ENCODE data around the gene CBFA2T3.
"Not testable (repeated sequence)": the region's sequence is repeated elsewhere in the genome, so short reads cannot be mapped to it uniquely, and the experiment has no call there.

Gene CBFA2T3

DNA sequence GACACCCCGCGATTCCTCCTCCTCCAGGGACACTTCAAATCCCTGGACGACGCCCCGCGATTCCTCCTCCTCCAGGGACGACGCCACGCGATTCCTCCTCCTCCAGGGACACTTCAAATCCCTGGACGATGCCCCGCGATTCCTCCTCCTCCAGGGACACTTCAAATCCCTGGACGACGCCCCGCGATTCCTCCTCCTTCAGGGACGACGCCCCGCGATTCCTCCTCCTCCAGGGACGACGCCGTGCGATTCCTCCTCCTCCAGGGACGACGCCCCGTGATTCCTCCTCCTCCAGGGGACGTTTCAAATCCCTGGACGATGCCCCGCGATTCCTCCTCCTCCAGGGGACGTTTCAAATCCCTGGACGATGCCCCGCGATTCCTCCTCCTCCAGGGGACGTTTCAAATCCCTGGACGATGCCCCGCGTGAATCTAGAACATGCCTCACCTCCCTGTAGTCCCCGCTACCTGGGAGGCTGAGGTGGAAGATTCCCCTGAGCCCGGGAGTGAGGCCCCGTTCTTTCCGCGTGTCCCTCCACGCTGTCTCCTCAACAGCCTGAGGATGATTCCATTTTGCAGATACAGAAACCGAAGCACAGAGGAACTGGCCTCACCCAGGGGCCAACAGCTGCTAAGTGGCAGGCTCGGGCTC lies 87.2 kb downstream of the CBFA2T3 start:
- H3K4me1 ChIP-seq (ENCODE audit: insufficient read depth, low read length); H3K36me3 ChIP-seq (ENCODE audit: insufficient read depth, low read depth, low read length): not testable (repeated sequence)

DNA sequence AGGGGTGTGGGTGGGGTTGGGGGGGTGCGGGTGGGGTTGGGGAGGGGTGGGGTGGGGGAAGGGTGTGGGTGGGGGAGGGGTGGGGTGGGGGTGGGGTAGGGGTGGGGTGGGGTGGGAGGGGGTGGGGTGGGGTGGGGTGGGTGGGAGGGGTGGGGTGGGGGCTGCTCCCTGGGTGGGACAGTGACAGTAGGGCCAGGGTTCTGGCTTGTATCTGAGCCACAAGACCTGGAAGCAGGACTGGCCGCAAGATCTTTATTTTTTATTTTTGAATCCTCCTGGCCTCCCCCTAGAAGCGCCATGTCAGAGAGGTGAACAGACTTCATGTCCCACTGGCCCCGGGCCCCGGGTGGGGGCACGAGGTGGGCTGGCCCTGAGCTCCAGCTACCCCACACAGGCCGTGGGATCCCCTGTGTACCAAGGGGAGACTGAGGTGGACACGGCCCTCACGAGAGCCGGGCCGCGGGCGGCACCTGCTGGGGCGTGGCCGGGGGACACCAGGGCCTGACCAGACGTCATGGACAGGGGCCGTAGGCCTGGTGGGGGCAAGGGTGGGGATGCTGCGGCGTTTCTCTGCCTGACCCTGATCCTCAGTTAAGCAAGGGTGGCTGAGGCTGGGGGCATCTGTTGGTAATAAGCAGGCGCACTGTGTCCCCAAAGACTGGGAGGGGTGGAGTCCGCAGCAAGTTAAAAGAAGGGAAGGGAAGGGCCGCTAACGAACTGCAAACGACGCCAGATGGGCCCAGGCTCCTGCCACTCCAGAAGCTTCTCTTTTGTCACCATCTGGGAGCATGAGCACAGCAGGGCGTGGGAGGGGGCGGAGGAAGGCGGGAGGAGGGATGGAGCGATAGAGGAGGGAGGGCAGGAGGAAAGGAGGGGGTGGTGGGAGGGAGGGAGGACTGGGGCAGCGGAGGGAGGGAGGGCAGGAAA lies 88.3 kb downstream of the CBFA2T3 start:
- Histone ChIP-seq H3K36me3 (ENCODE audit: insufficient read depth, low read depth, low read length) (no peaks in the 10 kb centered on the region), H3K27ac (ENCODE audit: low read length) (no peak overlapping the region), H3K27me3 (ENCODE audit: insufficient read depth, low read length) (no peaks in the 10 kb centered on the region), H3K4me1 (ENCODE audit: insufficient read depth, low read length) (no peaks in the 10 kb centered on the region), H3K4me3 (ENCODE audit: low read length) (no peak overlapping the region), H3K9me3 (ENCODE audit: insufficient read depth, low read depth, low read length) (no peaks in the 10 kb centered on the region), H3K9ac (ENCODE audit: low read depth, low read length) (no peak overlapping the region)

More for the DNA sequence above, 87.2 kb downstream of the CBFA2T3 start:
- H3K9me3 ChIP-seq (ENCODE audit: insufficient read depth, low read depth, low read length); H3K4me3 ChIP-seq (ENCODE audit: low read length); H3K9ac ChIP-seq (ENCODE audit: low read depth, low read length); H3K27me3 ChIP-seq (ENCODE audit: insufficient read depth, low read length); H3K27ac ChIP-seq (ENCODE audit: low read length): not testable (repeated sequence)

DNA sequence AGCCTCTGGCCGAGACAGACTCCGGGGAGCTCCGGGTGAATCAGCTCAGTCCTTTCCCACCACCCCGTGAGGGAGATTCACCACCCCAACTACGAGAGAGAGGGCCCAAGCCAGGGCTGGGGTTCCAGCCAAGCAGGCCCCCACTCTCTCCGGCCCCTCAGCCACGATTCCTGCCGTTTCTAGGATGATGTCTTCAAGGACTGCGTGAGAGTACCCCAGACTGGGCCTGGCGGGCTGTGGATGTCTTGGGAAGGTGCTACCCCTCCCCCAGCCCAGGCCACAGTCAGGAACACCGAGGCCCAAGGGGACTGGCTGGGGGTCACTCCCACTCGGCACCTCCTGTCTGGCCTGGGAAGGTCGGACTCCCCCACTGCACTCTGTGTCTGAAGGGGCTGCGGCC lies 89.0 kb downstream of the CBFA2T3 start:
- no peaks in the 10 kb centered on the region for H3K36me3 ChIP-seq (ENCODE audit: insufficient read depth, low read depth, low read length)

DNA sequence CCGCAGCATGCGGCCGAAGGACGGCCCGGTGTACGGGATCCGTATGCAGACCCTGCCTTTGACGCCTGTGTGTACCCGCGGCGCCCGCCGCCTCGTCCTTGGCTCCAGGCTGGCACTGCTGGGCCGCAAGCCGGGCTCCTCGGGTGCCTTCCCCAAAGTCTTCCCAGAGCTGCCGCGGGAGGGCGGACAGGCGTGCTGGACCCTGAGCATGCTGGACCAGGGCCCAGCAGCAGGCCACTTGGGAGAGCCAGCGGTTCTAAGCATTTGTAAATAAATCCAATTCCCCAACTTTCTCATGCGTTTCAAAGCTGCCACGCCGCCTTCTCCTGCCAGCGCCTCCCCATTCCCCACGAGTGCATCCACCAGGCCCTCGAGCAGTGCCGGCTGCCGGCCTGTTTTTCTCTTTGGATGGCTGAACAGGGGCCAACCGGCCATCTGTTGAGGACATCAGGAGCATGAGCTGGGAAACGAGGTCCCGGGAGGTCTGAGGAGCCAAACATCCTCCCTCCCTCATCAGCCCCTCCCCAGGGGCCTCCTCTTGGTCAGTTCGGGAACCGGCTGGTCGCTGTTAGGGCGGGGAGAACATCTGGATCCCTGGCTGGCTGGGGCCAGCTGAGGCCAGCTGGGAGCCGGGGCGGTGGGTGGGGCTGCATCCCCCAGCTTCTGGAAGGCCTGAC lies 90.0 kb downstream of the CBFA2T3 start:
- H3K4me1 ChIP-seq (ENCODE audit: insufficient read depth, low read length) = no peaks in the 10 kb centered on the region
- H3K4me3 ChIP-seq (ENCODE audit: low read length) = no peak overlapping the region
- no peak overlapping the region for H3K27ac ChIP-seq (ENCODE audit: low read length)
- no peaks in the 10 kb centered on the region for H3K9me3 ChIP-seq (ENCODE audit: insufficient read depth, low read depth, low read length)
- H3K27me3 ChIP-seq (ENCODE audit: insufficient read depth, low read length) = no peaks in the 10 kb centered on the region
- H3K36me3 ChIP-seq (ENCODE audit: insufficient read depth, low read depth, low read length) = no peaks in the 10 kb centered on the region
- H3K9ac ChIP-seq (ENCODE audit: low read depth, low read length) = no peak overlapping the region

More for the DNA sequence above, 89.0 kb downstream of the CBFA2T3 start:
- no peak overlapping the region for H3K4me3 ChIP-seq (ENCODE audit: low read length)
- H3K27me3 ChIP-seq (ENCODE audit: insufficient read depth, low read length) = no peaks in the 10 kb centered on the region
- H3K27ac ChIP-seq (ENCODE audit: low read length) = no peak overlapping the region
- no peaks in the 10 kb centered on the region for H3K9me3 ChIP-seq (ENCODE audit: insufficient read depth, low read depth, low read length)
- no peaks in the 10 kb centered on the region for H3K4me1 ChIP-seq (ENCODE audit: insufficient read depth, low read length)
- no peak overlapping the region for H3K9ac ChIP-seq (ENCODE audit: low read depth, low read length)

DNA sequence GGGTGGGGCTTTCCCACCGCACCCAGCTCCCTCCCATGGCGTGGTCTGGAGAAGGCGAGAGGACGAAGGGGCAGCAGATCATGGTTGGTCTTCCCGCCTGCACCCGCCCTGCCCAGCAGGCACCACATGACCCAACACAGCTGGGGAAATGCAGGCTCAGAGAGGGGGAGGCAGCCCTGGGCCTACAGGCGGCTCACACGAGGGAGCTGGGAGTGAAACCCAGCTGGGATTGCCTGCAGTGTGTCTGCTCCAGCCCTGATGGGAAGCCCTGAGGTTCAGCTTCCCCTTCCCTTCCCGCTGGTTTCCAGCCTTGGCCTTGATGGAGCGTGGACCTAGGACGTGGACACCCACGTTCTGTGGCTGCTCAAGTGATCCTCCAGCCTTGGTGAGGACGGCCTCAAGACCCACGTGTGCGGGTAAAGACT lies 90.6 kb downstream of the CBFA2T3 start:
- Histone ChIP-seq H3K9me3 (ENCODE audit: insufficient read depth, low read depth, low read length) (no peaks in the 10 kb centered on the region), H3K36me3 (ENCODE audit: insufficient read depth, low read depth, low read length) (no peaks in the 10 kb centered on the region), H3K9ac (ENCODE audit: low read depth, low read length) (no peak overlapping the region), H3K4me1 (ENCODE audit: insufficient read depth, low read length) (no peaks in the 10 kb centered on the region), H3K27me3 (ENCODE audit: insufficient read depth, low read length) (no peaks in the 10 kb centered on the region), H3K27ac (ENCODE audit: low read length) (no peak overlapping the region), H3K4me3 (ENCODE audit: low read length) (no peak overlapping the region)

DNA sequence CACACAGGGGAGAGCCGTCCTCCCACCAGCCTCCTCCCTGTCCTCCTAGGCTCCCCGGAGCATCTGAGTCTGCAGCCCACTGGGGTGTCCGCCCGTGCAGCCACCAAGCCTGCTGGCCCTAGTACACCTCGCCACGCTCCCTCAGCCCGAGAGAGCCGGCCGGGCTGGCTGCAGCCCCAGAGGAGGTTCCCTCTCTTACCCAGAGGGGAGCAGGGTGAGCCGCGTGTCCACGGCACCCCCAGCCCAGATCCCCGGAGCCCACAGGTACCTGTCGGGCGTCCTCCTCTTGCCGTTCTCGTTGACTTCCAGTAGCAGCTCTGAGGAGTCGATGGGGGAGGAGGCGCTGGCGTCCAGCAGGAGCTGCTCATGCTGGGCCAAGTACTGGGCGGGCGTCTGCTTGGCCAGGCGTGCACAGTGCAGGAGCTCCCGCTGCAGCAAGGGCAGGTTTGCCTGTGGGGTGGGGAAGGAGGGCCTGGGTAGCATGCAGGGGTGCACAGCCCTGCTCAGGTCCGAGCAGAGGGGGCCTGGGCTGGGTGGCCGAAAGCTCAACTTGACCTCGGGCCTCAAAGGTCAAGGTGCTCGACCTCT lies 91.2 kb downstream of the CBFA2T3 start:
- Histone ChIP-seq H3K27ac (ENCODE audit: low read length) (no peak overlapping the region), H3K9me3 (ENCODE audit: insufficient read depth, low read depth, low read length) (no peaks in the 10 kb centered on the region), H3K4me3 (ENCODE audit: low read length) (no peak overlapping the region), H3K9ac (ENCODE audit: low read depth, low read length) (no peak overlapping the region), H3K4me1 (ENCODE audit: insufficient read depth, low read length) (no peaks in the 10 kb centered on the region), H3K27me3 (ENCODE audit: insufficient read depth, low read length) (peaks cover 4% of the 10 kb centered on the region; the same call in 1 of the 2 replicates), H3K36me3 (ENCODE audit: insufficient read depth, low read depth, low read length) (no peaks in the 10 kb centered on the region)

DNA sequence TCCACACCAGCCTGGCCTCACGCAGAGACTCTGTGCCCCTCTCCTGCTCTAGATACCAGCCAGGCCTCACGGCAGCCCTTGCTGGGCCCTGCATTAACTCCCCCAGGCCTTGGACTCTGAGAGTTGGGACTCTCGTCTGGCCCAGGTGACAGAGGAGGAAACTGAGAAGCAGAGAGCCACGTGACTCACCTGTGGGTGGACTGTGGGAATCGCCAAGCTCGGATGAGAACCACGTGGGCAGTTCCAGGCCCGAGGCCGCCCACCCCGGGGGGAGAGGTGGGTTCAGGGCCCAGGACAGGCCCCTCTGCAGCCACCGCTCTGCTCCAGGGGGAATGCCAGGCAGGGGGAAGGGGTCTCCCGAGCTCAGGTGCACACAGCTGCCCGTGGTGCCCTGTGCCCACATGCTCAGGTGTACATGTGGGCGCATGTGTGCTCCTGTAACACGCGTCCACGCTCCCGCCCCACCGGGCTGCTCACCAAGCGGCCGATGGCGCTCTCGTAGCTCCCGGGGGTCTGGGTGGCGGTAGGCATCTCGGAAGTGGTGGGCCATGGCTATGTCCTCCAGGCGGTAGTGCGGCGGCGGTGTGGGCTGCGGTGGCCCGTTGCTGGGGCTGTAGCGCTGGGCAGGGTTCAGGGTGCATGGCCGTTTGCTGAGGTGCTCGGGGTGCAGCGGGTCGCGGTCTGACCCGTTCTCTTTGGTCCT lies 92.3 kb downstream of the CBFA2T3 start:
- H3K4me1 ChIP-seq (ENCODE audit: insufficient read depth, low read length) = no peaks in the 10 kb centered on the region
- H3K9me3 ChIP-seq (ENCODE audit: insufficient read depth, low read depth, low read length) = no peaks in the 10 kb centered on the region
- no peak overlapping the region for H3K4me3 ChIP-seq (ENCODE audit: low read length)
- H3K27me3 ChIP-seq (ENCODE audit: insufficient read depth, low read length) = peaks cover 9% of the 10 kb centered on the region; the same call in 1 of the 2 replicates
- H3K9ac ChIP-seq (ENCODE audit: low read depth, low read length) = no peak overlapping the region
- H3K27ac ChIP-seq (ENCODE audit: low read length) = no peak overlapping the region
- no peaks in the 10 kb centered on the region for H3K36me3 ChIP-seq (ENCODE audit: insufficient read depth, low read depth, low read length)

DNA sequence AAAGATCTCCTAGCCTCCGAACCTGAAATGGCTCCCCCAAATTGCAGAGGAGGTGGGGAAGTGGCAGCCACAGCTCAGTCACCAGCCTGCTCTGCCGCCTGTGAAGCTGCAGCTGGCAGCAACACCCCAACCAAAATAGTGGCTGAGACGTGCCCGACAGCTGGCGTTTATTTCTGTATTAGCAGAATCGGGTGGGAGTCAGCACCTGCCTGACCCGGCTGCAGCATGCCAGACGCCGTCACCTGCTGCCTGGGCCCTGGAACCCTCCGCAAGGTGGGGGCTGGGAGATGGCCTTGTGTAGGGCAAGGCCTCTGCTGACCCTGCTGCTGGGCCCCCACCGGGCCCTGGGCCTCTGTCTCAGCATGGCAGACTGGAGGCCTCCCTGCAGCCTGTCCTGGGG lies 93.1 kb downstream of the CBFA2T3 start:
- no peaks in the 10 kb centered on the region for H3K9me3 ChIP-seq (ENCODE audit: insufficient read depth, low read depth, low read length)
- no peaks in the 10 kb centered on the region for H3K36me3 ChIP-seq (ENCODE audit: insufficient read depth, low read depth, low read length)
- H3K27ac ChIP-seq (ENCODE audit: low read length) = no peak overlapping the region
- no peak overlapping the region for H3K4me3 ChIP-seq (ENCODE audit: low read length)
- no peaks in the 10 kb centered on the region for H3K4me1 ChIP-seq (ENCODE audit: insufficient read depth, low read length)
- peaks cover 9% of the 10 kb centered on the region; the same call in 1 of the 2 replicates for H3K27me3 ChIP-seq (ENCODE audit: insufficient read depth, low read length)
- no peak overlapping the region for H3K9ac ChIP-seq (ENCODE audit: low read depth, low read length)

DNA sequence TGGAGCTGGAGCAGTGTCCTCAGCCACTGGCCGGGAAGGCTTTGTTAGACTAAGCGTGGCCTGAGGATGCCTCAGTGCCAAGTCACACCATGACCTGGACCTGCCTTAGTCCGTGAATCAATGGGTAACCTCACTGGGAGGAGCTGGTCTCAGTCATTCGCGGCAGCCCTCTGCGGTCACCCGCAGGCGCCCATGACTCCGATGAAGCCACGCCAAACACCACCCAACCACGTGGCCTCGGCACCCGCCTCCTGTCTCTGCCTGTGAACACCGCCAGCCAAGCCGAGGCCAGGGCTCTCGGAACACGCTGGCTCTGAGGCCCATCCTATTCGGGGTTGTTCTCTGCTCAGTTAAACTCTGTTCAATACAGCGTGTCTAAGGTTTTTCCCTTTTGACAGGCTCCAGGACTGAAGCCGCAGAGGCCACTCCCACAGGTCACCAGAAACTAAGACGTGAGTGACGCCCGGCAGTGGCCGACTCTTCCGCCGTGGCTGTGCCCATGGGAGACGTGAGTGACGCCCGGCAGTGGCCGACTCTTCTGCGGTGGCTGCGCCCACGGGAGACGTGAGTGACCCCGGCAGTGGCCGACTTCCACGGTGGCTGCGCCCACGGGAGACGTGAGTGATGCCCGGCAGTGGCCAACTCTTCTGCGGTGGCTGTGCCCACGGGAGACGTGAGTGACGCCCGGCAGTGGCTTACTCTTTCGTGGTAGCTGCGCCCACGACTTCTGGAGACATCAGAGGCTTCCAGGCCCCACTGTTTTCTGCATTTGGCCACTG lies 93.7 kb downstream of the CBFA2T3 start:
- Histone ChIP-seq H3K9me3 (ENCODE audit: insufficient read depth, low read depth, low read length) (no peaks in the 10 kb centered on the region), H3K4me3 (ENCODE audit: low read length) (no peak overlapping the region), H3K27ac (ENCODE audit: low read length) (no peak overlapping the region), H3K36me3 (ENCODE audit: insufficient read depth, low read depth, low read length) (no peaks in the 10 kb centered on the region), H3K9ac (ENCODE audit: low read depth, low read length) (no peak overlapping the region), H3K27me3 (ENCODE audit: insufficient read depth, low read length) (peaks cover 9% of the 10 kb centered on the region; the same call in 1 of the 2 replicates), H3K4me1 (ENCODE audit: insufficient read depth, low read length) (no peaks in the 10 kb centered on the region)

DNA sequence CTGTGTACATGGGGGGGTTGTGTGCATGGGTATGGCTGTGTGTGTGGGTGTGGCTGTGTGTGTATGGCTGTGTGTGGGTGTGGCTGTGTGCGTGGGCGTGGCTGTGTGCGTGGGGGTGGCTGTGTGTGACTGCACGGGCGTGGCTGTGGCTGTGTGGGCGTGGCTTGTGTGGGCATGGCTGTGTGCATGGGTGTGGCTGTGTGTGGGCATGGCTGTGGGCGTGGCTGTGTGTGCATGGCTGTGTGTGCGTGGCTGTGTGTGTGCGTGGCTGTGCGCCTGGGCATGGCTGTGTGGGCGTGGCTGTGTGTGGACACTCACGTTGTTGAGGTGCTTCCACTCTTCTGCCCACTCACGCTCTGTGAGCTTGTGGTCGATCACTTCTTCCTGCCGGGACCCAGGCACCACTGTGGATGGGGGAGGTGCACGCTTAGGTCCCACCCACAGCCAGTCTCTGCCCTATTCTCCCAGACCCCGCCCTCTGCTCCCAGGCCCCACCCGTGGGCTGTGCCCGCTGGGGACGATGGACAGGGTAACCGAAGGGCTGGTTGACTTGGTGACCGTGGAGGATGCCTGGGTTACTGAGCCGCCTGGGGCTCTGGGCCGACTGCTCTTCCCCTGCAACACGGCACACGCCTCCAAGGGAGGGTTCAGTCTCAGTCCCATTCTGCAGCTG lies 94.5 kb downstream of the CBFA2T3 start:
- H3K9ac ChIP-seq (ENCODE audit: low read depth, low read length) = no peak overlapping the region
- H3K4me1 ChIP-seq (ENCODE audit: insufficient read depth, low read length) = no peaks in the 10 kb centered on the region
- peaks cover 9% of the 10 kb centered on the region; the same call in 1 of the 2 replicates for H3K27me3 ChIP-seq (ENCODE audit: insufficient read depth, low read length)
- H3K27ac ChIP-seq (ENCODE audit: low read length) = no peak overlapping the region
- H3K36me3 ChIP-seq (ENCODE audit: insufficient read depth, low read depth, low read length) = no peaks in the 10 kb centered on the region
- H3K9me3 ChIP-seq (ENCODE audit: insufficient read depth, low read depth, low read length) = no peaks in the 10 kb centered on the region
- H3K4me3 ChIP-seq (ENCODE audit: low read length) = no peak overlapping the region
